Stimulated activated CD8-positive, alpha-beta memory T cell treated with anti-CD3 and anti-CD28 coated beads, Interleukin-4, amount 100 ng/mL, for 4 hours (primary cell): ENCODE data around the gene CDC14A.
A peak's percentile ranks its signal among the peaks of the same experiment; 100 is the strongest.
"Not testable (repeated sequence)": the region's sequence is repeated elsewhere in the genome, so short reads cannot be mapped to it uniquely, and the experiment has no call there.

Experiments used
- DNase-seq, 2 donors: peaks; one replicate each; pipeline ENCODE4 v3.0.0-alpha.2; 2020; ENCODE audit warnings: low read depth in 2 of 2, low spot score in 1 of 2

Gene CDC14A

GRCh38 chr1:100400404-100400803, 48.1 kb downstream of the CDC14A start:
- DNase-seq, result peak in 1 of 2 donors; percentile 20

DNA sequence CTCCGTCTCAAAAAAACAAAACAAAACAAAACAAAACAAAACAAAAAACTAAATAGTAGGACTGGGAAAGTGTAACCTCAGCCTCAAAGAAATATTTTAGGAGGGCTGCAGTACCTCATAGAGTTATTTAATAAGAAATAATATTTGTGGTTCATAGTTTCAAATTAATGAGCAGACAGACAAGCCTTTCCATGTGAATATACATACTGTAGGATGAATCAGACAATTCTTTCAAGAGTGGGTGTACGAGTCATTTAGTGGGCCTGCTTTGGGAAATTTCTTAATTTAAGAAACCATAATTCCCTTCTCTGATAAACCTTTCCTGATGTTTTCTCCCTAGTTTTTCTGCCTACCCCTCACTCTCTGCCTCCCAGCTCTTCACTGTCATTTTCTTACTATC, 52.5 kb downstream of the CDC14A start:
- DNase-seq, result no peak

DNA sequence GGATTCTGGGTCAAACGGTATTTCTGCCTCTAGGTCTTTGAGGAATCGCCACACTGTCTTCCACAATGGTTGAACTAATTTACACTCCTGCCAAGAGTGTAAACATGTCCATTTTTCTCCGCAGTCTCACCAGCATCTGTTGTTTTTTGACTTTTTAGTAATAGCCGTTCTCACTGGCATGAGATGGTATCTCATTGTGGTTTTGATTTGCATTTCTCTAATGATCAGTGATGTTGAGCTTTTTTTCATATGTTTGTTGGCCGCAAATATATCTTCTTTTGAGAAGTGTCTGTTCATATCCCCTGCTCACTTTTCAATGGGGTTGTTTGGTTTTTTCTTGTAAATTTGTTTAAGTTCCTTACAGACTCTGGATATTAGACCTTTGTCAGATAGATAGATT, 53.6 kb downstream of the CDC14A start:
- DNase-seq, result not testable (repeated sequence)

DNA sequence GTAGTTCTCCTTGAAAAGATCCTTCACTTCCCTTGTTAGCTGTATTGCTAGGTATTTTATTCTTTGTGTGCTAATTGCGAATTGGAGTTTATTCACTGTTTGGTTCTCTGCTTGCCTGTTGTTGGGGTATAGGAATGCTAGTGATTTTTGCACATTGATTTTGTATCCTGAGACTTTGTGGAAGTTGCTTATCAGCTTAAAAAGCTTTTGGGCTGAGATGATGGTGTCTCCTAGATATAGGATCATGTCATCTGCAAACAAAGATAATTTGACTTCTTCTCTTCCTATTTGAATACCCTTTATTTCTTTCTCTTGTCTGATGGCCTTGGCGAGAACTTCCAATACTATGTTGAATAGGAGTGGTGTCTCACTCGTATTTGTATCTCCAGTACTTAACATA, 55.1 kb downstream of the CDC14A start:
- not testable (repeated sequence) for DNase-seq

GRCh38 chr1:100411019-100411418, 58.7 kb downstream of the CDC14A start:
- no peak for DNase-seq

DNA sequence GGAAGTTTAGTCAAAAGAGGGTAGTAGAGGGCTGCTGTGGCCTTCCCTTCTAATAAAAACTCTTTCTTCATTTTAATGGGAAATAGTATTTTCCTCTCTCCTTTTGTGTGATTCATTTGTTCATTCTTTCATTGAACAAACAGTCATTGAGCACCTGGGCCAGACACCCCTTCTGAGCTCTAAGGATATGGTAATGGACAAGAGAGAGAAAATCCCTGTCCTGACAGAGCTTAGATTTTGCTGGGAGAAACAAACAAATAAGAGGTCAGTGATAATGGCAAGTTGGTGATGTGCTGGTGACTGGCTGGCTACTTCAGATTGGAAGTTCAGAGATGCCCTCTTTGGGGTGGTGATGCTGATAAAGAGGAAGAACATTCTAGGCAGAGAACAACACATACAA, 59.3 kb downstream of the CDC14A start:
- DNase-seq, result no peak

- no peak for DNase-seq
Measured at GRCh38 chr1:100413035-100413434, 60.7 kb downstream of the CDC14A start.

DNA sequence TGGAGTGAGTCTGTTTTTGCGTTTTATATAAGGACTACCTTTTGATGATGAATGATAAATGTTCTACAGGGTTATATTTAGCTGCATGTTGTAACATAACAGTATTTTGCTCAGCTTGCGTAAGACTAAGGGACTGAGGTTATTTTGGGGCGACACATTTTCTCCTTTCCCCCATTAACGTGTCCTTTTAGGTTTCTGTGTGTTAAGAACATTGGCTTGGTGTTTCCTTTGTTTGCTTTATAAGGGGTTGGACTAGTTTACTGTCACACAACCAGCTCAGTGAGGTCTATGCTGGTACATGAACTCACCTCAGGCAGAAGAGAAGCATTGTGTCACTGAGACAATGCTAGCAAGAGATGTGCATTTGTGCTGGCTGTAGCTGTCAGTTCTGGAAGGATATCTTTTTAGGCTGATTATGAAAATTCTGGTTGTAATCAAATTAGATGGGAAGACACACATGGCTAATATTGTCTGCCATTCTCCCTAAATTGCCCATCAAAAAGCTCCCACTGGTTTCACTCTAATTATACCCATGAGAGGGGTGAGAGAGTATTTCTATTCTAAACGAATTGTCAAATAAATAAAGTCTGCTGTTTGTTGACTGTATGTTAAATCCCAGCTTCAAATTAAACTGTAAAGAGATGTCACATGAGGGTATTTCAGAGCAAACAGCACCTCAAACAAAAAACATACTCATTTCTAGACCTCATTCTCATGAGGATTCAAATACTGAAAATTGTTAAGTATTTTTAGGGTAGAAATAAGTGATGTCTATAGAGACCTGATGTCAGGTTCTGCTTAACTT, 62.6 kb downstream of the CDC14A start:
- DNase-seq, result no peak

DNA sequence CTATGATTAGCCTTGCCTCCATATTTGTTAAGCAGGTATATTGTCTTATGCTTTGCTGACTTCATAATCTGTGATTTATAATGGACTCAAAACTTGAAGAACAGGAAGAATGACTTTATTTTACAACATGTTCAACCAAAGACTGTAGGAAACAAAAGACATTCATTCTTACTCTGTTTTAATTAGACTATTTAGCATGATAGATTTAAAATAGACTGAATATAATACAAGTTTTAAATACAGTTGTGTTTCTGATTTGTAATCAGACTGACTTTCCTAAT, 63.1 kb downstream of the CDC14A start:
- no peak for DNase-seq

DNA sequence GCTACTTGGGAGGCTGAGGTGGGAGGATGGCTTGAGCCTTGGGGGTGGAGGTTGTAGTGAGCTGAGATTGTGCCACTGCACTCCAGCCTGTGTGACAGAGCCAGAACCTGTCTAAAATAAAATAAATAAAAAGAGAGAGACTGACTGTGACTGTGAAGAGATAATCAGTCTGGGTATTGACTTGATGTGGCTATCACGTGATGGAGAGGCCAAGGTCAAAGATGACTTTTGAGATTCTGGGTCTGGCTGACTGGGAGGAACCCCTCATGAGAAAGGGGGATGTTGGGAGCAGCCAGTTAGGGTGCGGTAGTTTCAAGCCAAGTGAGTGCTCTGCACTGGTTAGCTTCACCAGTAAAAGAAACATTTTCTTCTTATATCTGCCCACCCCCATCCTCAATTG, 66.8 kb downstream of the CDC14A start:
- no peak for DNase-seq

DNA sequence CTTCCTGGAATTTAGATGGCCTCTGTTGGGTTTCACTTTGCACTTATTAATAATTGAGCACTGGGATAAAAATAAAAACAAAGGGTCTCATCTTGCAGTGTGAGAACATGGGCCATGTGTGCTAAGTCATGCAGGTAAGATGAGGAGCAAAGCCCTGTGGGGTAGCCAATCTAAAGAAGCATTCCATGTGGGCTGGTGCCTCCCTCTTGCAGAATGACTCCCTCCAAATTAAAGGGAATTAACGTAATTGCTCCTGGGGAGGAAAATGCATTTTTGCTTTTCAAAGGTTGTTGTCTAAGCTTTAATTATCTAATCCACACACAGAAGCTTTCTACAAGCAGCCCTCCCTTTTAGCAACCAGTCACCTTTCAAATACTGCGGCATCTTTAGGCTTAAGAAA, 69.8 kb downstream of the CDC14A start:
- DNase-seq, result no peak

DNA sequence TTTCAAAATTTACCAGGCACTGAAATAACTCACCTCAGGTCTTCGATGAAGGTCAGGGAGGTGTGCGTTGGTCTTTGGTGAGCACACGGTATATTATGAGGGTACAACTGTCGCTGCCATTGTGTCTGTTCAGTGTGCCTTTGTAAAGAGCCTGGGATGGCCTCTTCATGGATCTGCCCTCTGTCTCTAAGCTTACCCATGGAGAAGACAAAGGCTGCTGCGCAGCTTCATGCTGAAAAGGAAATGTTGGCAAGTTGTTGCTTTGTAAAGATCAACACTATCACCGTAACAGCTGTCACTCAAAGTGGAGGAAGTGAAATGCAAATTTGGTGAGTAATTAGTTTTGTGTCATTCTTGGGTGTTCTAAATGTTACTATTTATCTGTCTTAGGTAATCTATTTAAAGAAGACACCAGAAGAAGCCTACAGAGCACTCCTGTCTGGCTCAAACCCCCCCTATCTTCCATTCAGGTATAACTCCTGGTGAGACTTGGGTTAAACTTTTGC, 71.6 kb downstream of the CDC14A start:
- DNase-seq, result no peak

DNA sequence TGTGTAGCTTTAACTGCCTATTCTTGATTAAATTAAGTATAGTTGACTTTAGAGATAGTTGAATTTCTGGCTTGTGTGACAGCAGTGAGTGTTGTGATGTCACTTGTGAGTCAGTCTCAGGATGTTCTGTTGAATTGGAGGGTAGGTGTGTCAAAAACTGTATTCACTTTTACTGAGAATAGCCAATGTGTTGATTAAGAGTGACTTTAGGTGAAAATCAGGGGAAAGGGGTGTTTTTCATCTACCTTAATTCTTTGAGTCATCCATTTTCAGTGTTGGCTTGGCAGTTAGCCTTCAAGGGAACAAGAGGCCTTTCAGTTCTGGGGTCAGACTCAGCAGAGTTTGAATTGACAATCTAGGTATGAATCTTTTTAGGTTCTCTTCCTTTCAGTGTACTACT, 75.9 kb downstream of the CDC14A start:
- DNase-seq, result no peak

GRCh38 chr1:100430325-100430756, 78.0 kb downstream of the CDC14A start:
- DNase-seq, result no peak

- no peak for DNase-seq
Measured at GRCh38 chr1:100431954-100432353, 79.6 kb downstream of the CDC14A start.

DNA sequence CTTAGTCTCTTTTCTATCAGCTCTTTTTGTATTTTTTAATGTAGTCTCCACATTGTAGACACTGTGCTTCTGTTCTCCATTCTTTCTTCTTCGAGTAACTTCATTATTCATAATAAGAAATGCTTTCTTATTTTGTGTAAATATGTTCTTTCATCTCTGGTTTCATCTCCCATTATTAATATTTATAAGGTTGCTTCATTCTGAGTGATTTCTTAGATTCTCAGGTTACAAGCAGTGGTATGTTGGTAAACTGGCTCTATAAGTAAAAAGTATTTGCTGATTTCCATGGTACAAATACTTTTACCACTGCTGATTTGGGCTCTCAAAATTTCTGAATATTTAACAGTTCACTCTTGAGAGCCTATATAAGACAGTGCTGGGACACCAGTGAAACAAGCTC, 81.3 kb downstream of the CDC14A start:
- no peak for DNase-seq

- DNase-seq, result no peak
Measured at GRCh38 chr1:100434831-100435230, 82.5 kb downstream of the CDC14A start.

DNA sequence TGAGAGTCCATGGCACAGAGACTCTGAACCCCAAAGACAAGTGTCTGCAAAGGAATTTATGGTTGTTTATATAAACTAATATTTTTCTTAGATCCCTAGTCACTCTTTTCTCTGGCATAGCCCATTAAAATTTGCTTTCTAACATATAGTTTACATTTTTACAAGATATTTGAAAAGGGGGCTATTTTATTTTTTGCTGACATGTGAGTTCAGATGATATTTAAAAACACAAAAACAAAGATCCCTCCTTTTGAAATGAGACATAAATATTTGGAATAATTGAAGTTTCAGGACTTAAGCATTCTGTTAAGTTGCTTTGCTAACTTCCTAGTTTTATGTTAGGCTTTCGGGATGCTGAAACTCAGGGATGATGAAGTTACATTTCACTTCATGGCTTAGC, 86.1 kb downstream of the CDC14A start:
- no peak for DNase-seq

- DNase-seq, result no peak
Measured at GRCh38 chr1:100438789-100439188, 86.5 kb downstream of the CDC14A start.

GRCh38 chr1:100440075-100440809, 87.9 kb downstream of the CDC14A start:
- DNase-seq, result peak; percentile 49 to 55

- DNase-seq, result no peak
Measured at GRCh38 chr1:100441146-100441545, 88.8 kb downstream of the CDC14A start.

DNA sequence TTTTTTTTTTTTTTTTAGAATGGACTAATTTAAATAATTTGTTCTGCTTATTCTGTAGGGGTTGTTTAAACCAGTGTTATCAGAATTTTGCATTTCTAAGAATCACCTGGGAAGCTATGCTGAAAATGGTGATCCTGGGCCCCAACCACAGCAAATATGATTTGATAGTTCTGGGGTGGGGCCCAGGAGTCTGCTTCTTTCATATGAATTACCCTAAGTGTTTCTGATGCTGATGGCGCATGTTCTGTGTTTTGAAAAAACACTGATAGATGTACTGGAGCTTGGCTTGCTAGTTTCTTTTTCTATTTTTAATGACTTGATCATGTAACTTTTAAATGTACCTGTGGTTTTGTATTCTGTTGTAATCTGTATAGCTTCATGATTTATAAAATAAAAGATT, 89.3 kb downstream of the CDC14A start:
- DNase-seq, result no peak
